Breast epithelium (tissue), 4 donors: ENCODE results near the gene PRDM16. TPM values are rescaled to one million over a fixed set of nuclear protein-coding genes. Genes with fewer than 3 reads are reported as not detected.

Source experiments
- DNase-seq, 2 donors: peaks; one replicate each; pipeline ENCODE4 v3.0.0-alpha.2; 2019; ENCODE audit warnings: low spot score in 2 of 2
- H3K27ac ChIP-seq, 2 donors: fragments of 200-600 bp; sonication (generic) in 1 of 2; one replicate each; pipeline ENCODE4 v1.5.1; 2016 to 2019; ENCODE audit warnings: mild to moderate bottlenecking in 1 of 2
- H3K27me3 ChIP-seq, 2 donors: fragments of 200-600 bp; sonication (generic) in 1 of 2; one replicate each; pipeline versions ENCODE4 v1.5.1 to v1.6.0; 2017 to 2019; ENCODE audit warnings: control low read depth in 1 of 2, mild to moderate bottlenecking in 1 of 2
- H3K36me3 ChIP-seq: fragments of 200-600 bp; one replicate; pipeline ENCODE4 v1.5.1; 2019
- H3K4me1 ChIP-seq, 2 donors: fragments of 200-600 bp; sonication (generic); one replicate each; pipeline ENCODE4 v1.5.1; 2016 to 2019; ENCODE audit warnings: control low read depth in 1 of 2
- H3K4me3 ChIP-seq, 3 donors: fragments of 200-600 bp; sonication (generic); 1 replicate in 2 of 3; 2 replicates in 1 of 3; pipeline ENCODE4 v1.5.1; 2016 to 2019; ENCODE audit warnings: mild to moderate bottlenecking in 3 of 3, moderate library complexity in 2 of 3
- H3K9me3 ChIP-seq, 2 donors: fragments of 200-600 bp; sonication (generic) in 1 of 2; one replicate each; pipeline ENCODE4 v1.5.1; 2016 to 2019; ENCODE audit warnings: control low read depth in 1 of 2
- POLR2A ChIP-seq: fragments of 450-650 bp; IDR thresholded peaks from one replicate; pipeline ENCODE4 v1.6.1; 2016; ENCODE audit warnings: antibody characterized with exemption, mild to moderate bottlenecking, moderate library complexity
- POLR2AphosphoS5 ChIP-seq, 3 donors: sonication (generic); formaldehyde crosslinking; IDR thresholded peaks; one replicate each; pipeline ENCODE4 v1.6.1; 2017; ENCODE audit warnings: antibody characterized with exemption in 3 of 3
- intact Hi-C: fragments of 100-400 bp; cut with DNase I; formaldehyde crosslinking; loops from one replicate; pipeline ENCODE4 v1.15.1; 2023; ENCODE audit warnings: low total_unique reads
- total RNA-seq, 3 donors: library from RNA; depleted of rRNA; stranded (reverse); fragments of >200 nt; gene quantifications; one replicate each; pipeline ENCODE4 v1.1.0, GENCODE V29; 2016
- TF ChIP-seq, protein P1 (sequence below), 3 donors: fragments of 450-650 bp; IDR thresholded peaks; one replicate each; pipeline ENCODE4 v1.5.1; 2016 to 2017; ENCODE audit warnings: antibody characterized with exemption in 3 of 3, mild to moderate bottlenecking in 3 of 3, moderate library complexity in 3 of 3

Gene PRDM16
- total RNA-seq, 3 donors from 2014 or later = 0.48 to 3.8 (median 3.6) TPM

DNA sequence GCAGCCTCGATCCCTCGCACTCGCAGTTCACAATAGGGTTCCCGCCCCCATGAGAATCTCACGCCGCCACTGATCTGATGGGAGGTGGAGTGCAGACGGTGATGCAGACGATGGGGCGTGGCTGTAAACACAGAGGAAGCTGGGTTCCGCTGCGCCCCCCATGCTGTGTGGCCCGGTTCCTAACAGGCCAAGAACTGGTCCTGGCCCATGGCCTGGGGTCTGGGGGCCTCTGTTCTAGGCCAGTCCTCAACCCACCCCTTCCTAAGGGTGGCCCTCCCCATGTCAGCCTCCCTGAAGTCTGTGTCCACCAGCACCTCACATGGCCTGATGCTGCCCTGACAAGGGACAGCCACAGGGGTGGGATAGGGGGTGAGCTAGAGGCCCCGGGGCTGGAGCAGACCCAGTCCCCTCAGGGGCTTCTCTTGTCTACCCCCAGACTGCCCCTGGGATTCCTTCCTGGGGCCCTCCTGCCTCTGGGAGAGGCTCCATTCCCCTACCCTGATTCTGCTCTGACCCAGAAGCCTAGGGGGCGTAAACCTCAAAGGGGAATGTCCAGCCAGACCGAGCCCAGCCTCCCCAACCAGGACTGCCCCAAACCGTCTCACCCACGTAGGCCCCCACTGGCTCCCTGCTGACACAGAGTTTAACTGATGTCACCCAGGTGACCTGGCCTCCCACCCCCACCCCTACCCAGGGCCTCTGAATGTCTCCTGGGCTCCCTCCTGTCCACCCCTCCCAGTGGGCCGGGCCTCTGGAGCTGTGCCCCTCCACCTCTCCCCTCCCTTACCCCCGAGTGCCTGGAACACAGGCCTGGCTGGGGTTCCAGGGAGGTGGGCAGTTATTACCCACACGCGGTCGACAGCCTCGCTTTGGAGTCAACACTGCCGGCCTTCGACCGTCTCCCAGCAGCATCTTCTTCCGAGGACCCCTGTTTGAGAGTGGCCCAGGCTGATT is 370.6 kb downstream of the PRDM16 start:
- H3K9me3 ChIP-seq = no peaks in the 10 kb centered on the region
- DNase-seq = no peak
- no peak overlapping the region for H3K27ac ChIP-seq
- no peaks in the 10 kb centered on the region for H3K36me3 ChIP-seq
- peaks cover 0 to 66% of the 10 kb centered on the region in 2 donors for H3K27me3 ChIP-seq
- H3K4me1 ChIP-seq = no peaks in the 10 kb centered on the region
- TF ChIP-seq POLR2AphosphoS5 (IDR thresholded peaks at IDR 0.05) (no peak), POLR2A (no peak)
- TF ChIP-seq, protein P1, sequence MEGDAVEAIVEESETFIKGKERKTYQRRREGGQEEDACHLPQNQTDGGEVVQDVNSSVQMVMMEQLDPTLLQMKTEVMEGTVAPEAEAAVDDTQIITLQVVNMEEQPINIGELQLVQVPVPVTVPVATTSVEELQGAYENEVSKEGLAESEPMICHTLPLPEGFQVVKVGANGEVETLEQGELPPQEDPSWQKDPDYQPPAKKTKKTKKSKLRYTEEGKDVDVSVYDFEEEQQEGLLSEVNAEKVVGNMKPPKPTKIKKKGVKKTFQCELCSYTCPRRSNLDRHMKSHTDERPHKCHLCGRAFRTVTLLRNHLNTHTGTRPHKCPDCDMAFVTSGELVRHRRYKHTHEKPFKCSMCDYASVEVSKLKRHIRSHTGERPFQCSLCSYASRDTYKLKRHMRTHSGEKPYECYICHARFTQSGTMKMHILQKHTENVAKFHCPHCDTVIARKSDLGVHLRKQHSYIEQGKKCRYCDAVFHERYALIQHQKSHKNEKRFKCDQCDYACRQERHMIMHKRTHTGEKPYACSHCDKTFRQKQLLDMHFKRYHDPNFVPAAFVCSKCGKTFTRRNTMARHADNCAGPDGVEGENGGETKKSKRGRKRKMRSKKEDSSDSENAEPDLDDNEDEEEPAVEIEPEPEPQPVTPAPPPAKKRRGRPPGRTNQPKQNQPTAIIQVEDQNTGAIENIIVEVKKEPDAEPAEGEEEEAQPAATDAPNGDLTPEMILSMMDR (IDR thresholded peaks at IDR 0.05) = no peak
- H3K4me3 ChIP-seq = no peak overlapping the region
- intact Hi-C loops = no loop called here

DNA sequence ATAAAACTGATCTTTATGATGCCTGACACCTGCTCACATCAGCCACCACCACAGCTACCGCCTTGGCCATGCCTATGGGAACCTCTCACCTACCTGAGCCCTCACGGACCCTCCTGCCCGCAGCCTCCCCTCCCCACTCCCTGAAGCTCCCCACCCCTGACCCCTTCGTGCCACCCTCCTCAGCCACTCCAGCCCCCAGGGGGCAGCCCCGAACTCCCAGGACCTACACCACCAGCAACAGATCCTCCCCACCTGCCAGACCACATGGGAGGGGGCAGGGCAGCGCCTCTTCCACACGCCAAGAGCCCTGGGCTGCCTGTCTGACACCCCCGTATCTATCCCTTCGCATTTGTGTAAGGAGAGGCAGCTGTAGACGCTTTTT is 371.3 kb downstream of the PRDM16 start:
- Histone ChIP-seq H3K4me1 (no peaks in the 10 kb centered on the region), H3K27ac (no peak overlapping the region), H3K36me3 (no peaks in the 10 kb centered on the region), H3K9me3 (no peaks in the 10 kb centered on the region), H3K27me3 (peaks cover 0 to 66% of the 10 kb centered on the region in 2 donors), H3K4me3 (no peak overlapping the region)
- intact Hi-C loops = no loop called here
- DNase-seq = no peak
- TF ChIP-seq POLR2AphosphoS5 (IDR thresholded peaks at IDR 0.05) = no peak
- TF ChIP-seq, protein P1 (IDR thresholded peaks at IDR 0.05) = no peak
- TF ChIP-seq POLR2A = no peak

DNA sequence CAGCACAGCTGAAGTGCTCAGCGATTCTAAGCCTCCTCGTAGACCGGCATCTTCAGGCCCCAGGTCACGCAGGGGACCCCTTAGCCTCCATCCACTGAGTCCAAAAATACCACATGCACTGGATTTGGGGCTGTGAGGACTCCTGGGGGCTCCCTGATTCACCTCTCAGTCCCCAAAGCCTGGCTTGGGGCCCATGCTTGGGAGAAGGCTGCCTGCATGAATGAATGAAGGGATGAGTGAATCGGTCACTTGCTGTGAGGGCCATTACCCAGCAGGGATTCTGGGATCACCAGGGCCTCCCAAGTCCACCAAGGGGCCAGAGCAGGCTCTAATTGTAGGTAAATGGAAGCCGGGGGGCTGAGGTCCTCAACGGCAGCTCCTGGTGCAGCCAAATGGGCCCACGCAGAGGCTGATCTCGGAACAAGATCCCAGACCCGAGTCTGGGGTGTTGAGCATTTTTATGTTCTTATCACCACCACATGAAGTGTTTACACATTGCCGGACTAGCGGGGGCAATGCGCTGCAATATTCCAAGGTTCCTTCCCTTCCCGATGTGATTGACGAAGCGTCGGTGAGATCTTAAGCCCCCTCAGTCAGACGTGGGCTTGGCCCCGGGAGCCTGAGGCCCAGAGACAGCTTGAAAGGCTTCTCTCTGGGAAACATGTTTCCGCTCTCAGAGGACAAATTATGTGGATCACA is 371.9 kb downstream of the PRDM16 start:
- no peaks in the 10 kb centered on the region for H3K4me1 ChIP-seq
- H3K36me3 ChIP-seq = no peaks in the 10 kb centered on the region
- no peak for DNase-seq
- H3K4me3 ChIP-seq = no peak overlapping the region
- TF ChIP-seq POLR2AphosphoS5 (IDR thresholded peaks at IDR 0.05) = no peak
- no peak for TF ChIP-seq POLR2A
- TF ChIP-seq, protein P1 (IDR thresholded peaks at IDR 0.05) = no peak
- intact Hi-C loops = no loop called here
- H3K9me3 ChIP-seq = no peaks in the 10 kb centered on the region
- H3K27me3 ChIP-seq = peaks cover 0 to 61% of the 10 kb centered on the region in 2 donors
- no peak overlapping the region for H3K27ac ChIP-seq

DNA sequence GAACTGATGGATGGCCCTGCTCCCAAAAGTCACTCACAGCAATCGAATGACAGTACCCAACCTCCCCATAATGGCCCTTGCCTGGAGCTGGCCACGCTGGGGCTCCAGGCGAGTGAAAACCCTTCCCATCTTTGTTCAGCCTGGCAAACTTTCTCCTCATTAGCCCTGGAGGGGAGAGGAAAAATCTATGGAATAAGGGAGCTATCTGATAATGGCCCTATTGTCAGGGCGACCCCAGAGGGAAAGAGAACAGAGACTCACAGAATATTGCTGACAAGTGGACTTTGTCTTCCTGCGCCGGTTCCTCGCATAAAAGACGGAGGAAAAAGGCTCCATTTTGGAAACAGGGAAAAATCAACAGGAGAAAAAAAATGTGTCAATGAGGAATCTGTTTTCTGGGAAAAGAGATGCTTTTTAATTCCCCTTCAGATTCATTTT is 372.4 kb downstream of the PRDM16 start:
- peaks cover 0 to 2% of the 10 kb centered on the region in 2 donors for H3K9me3 ChIP-seq
- no peak overlapping the region for H3K27ac ChIP-seq
- no peaks in the 10 kb centered on the region for H3K4me1 ChIP-seq
- H3K4me3 ChIP-seq = no peak overlapping the region
- intact Hi-C loops = no loop called here
- peaks cover 0 to 61% of the 10 kb centered on the region in 2 donors for H3K27me3 ChIP-seq
- TF ChIP-seq POLR2AphosphoS5 (IDR thresholded peaks at IDR 0.05) (no peak), POLR2A (no peak)
- TF ChIP-seq, protein P1 (IDR thresholded peaks at IDR 0.05) = no peak
- DNase-seq = no peak
- H3K36me3 ChIP-seq = no peaks in the 10 kb centered on the region

DNA sequence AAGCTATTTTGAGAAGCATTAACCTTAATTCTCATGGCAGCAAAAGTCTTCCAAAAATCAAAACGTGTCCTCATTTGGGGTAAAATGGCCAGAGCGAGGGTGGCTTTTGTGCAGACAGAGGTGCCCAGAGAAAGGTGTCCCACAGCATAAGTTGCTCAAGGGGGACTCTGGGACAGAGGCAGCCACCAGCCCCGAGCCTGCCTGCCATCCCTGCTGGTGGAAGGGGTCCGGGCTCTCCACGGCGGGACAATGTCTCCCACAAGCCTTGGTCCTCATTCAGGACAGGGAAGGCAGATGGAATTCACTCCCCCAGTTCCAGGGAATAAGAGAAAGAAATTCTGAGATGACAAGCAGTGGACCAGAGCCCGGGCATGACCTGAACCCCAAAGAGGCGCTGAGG is 372.9 kb downstream of the PRDM16 start:
- DNase-seq = no peak
- Histone ChIP-seq H3K27me3 (peaks cover 0 to 57% of the 10 kb centered on the region in 2 donors), H3K9me3 (peaks cover 0 to 3% of the 10 kb centered on the region in 2 donors), H3K4me3 (no peak overlapping the region), H3K4me1 (no peaks in the 10 kb centered on the region), H3K36me3 (no peaks in the 10 kb centered on the region), H3K27ac (no peak overlapping the region)
- no peak for TF ChIP-seq POLR2AphosphoS5 (IDR thresholded peaks at IDR 0.05)
- TF ChIP-seq, protein P1 (IDR thresholded peaks at IDR 0.05) = no peak
- no peak for TF ChIP-seq POLR2A
- intact Hi-C loops = no loop called here
